Measurements from ENCODE around the gene GUCY1B1. TPM values are rescaled to one million over a fixed set of nuclear protein-coding genes. Genes with fewer than 3 reads are reported as not detected.

The GUCY1B1 gene
- total and polyA plus RNA-seq, 9 of the 15 experiments (the other 6 are each of a cell fraction or from before 2014, with no cell fraction given): not detected

DNA sequence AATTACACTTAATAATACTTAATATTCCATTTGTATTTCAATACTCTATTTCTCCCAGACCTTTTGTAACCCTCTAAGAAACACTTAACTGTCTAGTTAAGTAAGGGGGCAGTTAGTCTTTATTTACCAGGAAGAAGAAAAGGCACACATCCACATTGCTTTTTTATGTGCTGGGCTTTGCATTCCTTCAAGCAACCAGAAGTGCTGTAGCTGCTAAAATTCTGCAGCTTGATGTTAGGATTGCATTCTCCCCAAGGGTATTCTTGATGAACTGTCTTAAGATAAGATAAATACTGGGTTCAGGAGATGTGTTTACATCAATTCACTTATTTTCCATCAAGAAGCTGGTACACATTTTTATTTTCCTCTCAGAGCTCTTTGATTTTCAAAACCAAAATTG is 83.3 kb downstream of the GUCY1B1 start (continued):
- TF ChIP-seq, protein P1, sequence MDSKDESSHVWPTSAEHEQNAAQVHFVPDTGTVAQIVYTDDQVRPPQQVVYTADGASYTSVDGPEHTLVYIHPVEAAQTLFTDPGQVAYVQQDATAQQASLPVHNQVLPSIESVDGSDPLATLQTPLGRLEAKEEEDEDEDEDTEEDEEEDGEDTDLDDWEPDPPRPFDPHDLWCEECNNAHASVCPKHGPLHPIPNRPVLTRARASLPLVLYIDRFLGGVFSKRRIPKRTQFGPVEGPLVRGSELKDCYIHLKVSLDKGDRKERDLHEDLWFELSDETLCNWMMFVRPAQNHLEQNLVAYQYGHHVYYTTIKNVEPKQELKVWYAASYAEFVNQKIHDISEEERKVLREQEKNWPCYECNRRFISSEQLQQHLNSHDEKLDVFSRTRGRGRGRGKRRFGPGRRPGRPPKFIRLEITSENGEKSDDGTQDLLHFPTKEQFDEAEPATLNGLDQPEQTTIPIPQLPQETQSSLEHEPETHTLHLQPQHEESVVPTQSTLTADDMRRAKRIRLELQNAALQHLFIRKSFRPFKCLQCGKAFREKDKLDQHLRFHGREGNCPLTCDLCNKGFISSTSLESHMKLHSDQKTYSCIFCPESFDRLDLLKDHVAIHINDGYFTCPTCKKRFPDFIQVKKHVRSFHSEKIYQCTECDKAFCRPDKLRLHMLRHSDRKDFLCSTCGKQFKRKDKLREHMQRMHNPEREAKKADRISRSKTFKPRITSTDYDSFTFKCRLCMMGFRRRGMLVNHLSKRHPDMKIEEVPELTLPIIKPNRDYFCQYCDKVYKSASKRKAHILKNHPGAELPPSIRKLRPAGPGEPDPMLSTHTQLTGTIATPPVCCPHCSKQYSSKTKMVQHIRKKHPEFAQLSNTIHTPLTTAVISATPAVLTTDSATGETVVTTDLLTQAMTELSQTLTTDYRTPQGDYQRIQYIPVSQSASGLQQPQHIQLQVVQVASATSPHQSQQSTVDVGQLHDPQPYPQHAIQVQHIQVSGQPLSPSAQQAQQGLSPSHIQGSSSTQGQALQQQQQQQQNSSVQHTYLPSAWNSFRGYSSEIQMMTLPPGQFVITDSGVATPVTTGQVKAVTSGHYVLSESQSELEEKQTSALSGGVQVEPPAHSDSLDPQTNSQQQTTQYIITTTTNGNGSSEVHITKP (IDR thresholded peaks at IDR 0.05; ENCODE audit: partially characterized antibody): no peak
- no peak for TF ChIP-seq ZNF75A (CRISPR knock-in tag; IDR thresholded peaks at IDR 0.05)
- no peak for TF ChIP-seq TRIM24 (IDR thresholded peaks at IDR 0.05)
- no peak for TF ChIP-seq KHSRP (IDR thresholded peaks at IDR 0.05)
- TF ChIP-seq, protein P2, sequence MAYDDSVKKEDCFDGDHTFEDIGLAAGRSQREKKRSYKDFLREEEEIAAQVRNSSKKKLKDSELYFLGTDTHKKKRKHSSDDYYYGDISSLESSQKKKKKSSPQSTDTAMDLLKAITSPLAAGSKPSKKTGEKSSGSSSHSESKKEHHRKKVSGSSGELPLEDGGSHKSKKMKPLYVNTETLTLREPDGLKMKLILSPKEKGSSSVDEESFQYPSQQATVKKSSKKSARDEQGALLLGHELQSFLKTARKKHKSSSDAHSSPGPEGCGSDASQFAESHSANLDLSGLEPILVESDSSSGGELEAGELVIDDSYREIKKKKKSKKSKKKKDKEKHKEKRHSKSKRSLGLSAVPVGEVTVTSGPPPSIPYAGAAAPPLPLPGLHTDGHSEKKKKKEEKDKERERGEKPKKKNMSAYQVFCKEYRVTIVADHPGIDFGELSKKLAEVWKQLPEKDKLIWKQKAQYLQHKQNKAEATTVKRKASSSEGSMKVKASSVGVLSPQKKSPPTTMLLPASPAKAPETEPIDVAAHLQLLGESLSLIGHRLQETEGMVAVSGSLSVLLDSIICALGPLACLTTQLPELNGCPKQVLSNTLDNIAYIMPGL (CRISPR knock-in tag; IDR thresholded peaks at IDR 0.05): no peak
- TF ChIP-seq, protein P3, sequence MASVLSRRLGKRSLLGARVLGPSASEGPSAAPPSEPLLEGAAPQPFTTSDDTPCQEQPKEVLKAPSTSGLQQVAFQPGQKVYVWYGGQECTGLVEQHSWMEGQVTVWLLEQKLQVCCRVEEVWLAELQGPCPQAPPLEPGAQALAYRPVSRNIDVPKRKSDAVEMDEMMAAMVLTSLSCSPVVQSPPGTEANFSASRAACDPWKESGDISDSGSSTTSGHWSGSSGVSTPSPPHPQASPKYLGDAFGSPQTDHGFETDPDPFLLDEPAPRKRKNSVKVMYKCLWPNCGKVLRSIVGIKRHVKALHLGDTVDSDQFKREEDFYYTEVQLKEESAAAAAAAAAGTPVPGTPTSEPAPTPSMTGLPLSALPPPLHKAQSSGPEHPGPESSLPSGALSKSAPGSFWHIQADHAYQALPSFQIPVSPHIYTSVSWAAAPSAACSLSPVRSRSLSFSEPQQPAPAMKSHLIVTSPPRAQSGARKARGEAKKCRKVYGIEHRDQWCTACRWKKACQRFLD (CRISPR knock-in tag; IDR thresholded peaks at IDR 0.05): no peak
- TF ChIP-seq SAFB (IDR thresholded peaks at IDR 0.05; ENCODE audit: borderline replicate concordance, low read depth, low read length): no peak
- no peak for TF ChIP-seq ZNF785 (CRISPR knock-in tag; IDR thresholded peaks at IDR 0.05)
- TF ChIP-seq, protein P4, sequence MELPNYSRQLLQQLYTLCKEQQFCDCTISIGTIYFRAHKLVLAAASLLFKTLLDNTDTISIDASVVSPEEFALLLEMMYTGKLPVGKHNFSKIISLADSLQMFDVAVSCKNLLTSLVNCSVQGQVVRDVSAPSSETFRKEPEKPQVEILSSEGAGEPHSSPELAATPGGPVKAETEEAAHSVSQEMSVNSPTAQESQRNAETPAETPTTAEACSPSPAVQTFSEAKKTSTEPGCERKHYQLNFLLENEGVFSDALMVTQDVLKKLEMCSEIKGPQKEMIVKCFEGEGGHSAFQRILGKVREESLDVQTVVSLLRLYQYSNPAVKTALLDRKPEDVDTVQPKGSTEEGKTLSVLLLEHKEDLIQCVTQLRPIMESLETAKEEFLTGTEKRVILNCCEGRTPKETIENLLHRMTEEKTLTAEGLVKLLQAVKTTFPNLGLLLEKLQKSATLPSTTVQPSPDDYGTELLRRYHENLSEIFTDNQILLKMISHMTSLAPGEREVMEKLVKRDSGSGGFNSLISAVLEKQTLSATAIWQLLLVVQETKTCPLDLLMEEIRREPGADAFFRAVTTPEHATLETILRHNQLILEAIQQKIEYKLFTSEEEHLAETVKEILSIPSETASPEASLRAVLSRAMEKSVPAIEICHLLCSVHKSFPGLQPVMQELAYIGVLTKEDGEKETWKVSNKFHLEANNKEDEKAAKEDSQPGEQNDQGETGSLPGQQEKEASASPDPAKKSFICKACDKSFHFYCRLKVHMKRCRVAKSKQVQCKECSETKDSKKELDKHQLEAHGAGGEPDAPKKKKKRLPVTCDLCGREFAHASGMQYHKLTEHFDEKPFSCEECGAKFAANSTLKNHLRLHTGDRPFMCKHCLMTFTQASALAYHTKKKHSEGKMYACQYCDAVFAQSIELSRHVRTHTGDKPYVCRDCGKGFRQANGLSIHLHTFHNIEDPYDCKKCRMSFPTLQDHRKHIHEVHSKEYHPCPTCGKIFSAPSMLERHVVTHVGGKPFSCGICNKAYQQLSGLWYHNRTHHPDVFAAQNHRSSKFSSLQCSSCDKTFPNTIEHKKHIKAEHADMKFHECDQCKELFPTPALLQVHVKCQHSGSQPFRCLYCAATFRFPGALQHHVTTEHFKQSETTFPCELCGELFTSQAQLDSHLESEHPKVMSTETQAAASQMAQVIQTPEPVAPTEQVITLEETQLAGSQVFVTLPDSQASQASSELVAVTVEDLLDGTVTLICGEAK (IDR thresholded peaks at IDR 0.05): no peak
- TF ChIP-seq, protein P4 (CRISPR knock-in tag; IDR thresholded peaks at IDR 0.05): no peak
- no peak for TF ChIP-seq BCOR (IDR thresholded peaks at IDR 0.05)
- TF ChIP-seq SNIP1 (IDR thresholded peaks at IDR 0.05; ENCODE audit: low read depth): no peak
- no peak for TF ChIP-seq PTBP1 (IDR thresholded peaks at IDR 0.05; ENCODE audit: low read depth, low read length)
- no peak for TF ChIP-seq MCM7 (IDR thresholded peaks at IDR 0.05)
- TF ChIP-seq ZNF239 (CRISPR knock-in tag; IDR thresholded peaks at IDR 0.05): no peak
